ENCODE data around the gene ASIC1. TPM values are rescaled to one million over a fixed set of nuclear protein-coding genes. Genes with fewer than 3 reads are reported as not detected.
"Not testable (repeated sequence)": the region's sequence is repeated elsewhere in the genome, so short reads cannot be mapped to it uniquely, and the experiment has no call there.

ASIC1 gene
- total RNA-seq, 1 donor from 2014 or later, result 4.5 TPM

DNA sequence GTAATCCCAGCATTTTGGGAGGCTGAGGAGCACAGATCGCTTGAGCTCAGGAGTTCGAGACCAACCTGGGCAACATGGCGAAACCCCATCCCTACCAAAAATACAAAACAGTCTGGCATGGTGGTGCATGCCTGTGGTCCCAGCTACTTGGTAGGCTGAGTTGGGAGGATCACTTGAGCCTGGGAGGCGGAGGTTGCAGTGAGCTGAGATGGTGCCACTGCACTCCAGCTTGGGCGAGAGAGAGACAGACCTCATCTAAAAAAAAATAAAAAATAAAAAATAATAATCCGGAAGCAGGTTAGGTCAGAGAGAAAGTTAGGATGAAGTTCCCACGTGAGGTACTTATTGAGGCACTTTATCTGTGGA lies 27.0 kb downstream of the ASIC1 start:
- DNase-seq (ENCODE audit: low read depth), result not testable (repeated sequence)

DNA sequence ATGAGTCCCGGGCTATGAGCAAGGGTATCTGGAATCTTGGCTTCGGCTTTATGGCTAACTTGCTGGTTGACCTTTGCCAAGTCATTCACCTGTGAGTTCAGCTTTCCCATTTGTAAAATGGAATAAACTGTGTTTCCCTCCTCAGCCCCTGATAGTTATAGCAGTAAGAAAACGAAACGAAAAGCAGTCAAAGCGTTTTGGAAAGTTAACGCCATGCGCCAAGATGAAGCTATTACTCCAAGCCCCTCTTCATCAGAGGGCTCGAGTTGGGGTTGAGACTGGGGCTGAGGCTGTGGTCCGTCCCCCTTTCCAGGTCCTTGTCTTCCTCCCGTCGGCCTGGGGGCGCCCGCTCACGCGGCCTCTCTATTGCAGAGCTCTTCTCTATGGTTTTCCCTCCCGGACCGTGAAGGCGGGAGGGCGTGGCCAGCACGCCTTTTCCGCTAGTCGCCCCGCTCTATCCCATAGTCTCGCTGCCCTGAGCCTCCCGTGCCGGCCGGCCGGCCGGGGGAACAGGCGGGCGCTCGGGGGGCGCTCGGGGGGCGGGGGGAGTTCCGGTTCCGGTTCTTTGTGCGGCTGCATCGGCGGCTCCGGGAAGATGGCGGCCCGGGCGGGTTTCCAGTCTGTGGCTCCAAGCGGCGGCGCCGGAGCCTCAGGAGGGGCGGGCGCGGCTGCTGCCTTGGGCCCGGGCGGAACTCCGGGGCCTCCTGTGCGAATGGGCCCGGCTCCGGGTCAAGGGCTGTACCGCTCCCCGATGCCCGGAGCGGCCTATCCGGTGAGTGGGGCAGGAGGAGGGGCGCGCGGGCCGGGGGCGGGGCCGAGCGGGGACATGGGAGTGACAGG lies 27.6 kb downstream of the ASIC1 start, which contains the start of gene SMARCD1:
Gene SMARCD1 (plus strand): TSS at position 568 of the 840 bp plus-strand sequence. CDS start 28 bp downstream, at position 596.
- peak; percentile 94 for DNase-seq (ENCODE audit: low read depth)

DNA sequence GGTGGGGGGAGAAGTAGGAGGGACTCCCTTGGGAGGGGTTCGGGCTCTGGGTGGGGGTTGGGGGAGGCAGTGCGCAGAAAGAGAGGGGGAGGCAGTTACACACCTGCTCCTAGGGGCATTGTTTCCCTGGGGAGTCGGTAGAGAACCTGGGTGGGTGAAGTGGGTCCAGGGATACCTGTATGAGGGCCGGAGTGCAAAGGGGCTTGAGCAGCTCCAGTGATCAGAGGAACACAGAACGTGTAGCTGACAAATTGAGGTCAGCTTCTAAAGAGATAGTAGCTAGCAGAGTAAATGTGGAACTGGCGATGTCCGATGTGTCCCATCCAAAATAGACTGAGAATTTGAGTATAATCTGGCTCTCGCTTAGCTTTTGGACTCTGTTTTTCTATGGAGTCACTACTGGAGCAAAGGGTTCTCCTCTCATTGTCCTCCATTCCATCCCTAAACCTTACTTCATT lies 28.2 kb downstream of the ASIC1 start:
- no peak for DNase-seq (ENCODE audit: low read depth)

DNA sequence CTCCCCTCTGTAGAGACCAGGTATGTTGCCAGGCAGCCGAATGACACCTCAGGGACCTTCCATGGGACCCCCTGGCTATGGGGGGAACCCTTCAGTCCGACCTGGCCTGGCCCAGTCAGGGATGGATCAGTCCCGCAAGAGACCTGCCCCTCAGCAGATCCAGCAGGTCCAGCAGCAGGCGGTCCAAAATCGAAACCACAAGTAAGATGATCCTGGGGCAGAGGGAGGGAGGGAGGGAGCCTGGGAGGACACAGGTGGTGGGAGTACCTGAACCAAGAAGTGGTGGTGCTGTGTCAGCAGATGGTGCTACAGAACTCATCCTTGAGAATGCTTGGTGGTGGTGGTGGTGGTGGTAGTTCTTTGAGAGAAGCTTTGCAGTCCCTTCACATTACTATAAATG lies 28.8 kb downstream of the ASIC1 start:
- DNase-seq (ENCODE audit: low read depth), result no peak

DNA sequence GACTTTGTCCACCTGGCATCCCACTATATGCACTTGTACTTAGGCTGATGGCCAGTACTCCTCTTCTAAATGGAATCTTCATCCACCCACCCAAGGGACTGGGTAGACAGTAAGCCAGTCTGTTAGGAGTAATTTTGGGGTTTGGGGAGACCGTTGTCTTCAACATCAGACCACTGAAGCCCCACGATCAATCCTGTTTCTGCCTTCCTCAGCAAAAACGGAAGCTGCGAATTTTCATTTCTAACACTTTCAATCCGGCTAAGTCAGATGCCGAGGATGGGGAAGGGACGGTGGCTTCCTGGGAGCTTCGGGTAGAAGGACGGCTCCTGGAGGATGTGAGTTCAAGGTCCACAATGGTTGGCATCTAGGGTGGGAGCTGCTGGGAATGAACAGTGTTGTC lies 29.8 kb downstream of the ASIC1 start:
- no peak for DNase-seq (ENCODE audit: low read depth)

DNA sequence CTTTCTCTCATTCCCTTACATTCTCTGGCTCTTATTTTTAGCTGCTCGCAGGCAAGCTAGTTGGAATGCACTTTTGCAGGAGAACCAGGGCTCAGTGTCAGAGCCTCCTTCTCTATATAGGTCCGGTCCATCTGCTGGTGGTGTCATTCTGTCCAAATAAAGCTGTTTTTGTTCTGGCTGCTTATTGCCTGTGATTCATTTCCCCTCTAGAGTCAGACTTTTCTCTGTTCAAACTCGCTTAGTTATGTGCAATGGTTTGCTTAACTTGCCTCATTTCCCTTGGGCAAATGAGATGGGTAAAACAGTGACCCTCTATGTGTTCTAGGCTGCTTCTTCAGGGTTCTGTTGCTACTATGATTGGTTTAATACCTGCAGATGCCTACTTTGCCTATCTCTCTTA lies 30.6 kb downstream of the ASIC1 start:
- DNase-seq (ENCODE audit: low read depth), result no peak

DNA sequence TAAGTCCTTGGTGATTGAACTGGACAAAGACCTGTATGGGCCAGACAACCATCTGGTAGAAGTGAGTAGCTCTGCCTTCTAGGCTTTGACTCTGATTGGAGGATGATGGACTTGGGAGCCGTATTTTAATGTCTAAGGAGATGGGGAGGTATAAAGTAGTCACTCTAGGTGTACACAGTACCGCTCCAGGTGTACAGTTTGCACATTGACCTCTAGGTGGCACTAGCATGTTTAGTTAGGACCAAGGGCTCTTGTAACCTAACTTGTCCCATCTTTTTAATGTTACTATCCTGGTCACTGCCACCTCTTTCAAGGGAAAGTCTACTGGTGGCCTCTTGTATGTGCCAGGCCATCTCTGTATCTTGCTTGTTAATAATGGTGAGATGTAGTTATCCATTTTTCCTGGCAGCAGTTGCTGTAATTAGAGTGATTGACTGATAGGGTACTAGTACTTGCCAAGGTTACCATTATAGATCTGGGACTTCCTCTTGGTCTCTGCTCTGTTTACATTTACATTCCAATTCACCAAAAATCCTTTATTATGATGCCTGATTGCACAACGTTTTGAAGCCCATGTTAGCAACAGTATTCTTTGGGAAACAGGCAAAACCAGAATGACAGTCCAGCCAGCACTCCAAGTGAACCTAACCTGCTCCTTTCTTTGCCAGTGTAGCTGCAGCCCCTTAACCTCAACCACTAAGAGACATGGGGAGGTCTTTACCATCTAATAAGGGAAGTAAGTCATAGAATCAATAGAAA lies 31.4 kb downstream of the ASIC1 start:
- peak; percentile 50 for DNase-seq (ENCODE audit: low read depth)

DNA sequence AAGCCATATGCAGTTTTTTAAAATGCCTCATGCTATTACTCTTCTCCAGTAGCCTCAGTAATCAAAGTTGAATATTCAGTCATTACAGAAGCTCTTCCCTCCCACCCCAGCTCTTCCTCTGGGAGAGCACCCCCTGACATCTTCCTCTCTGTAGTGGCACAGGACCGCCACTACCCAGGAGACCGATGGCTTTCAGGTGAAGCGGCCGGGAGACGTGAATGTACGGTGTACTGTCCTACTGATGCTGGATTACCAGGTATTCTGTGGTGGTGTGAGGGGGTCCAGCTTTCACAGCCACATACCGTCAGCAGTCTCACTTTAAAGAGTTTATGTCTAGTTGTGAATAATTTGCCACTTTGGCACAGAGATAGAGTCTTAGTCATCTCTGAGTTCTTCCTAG lies 32.3 kb downstream of the ASIC1 start:
- no peak for DNase-seq (ENCODE audit: low read depth)

DNA sequence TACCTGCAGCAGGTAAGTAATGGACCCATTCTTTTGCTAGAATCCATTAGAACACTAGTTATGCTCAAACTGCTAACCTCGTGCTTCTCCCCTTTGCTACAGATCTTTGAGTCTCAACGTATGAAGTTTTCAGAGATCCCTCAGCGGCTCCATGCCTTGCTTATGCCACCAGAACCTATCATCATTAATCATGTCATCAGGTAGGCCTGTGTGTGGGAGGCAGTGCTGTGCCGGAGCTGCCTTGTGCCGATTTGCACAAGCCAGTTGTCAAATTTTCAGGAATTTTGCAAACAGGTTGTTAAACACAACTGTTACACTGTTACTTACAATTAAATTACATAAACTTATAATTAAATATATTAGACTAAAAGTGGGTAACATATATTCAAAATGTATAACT lies 33.0 kb downstream of the ASIC1 start:
- DNase-seq (ENCODE audit: low read depth), result no peak

DNA sequence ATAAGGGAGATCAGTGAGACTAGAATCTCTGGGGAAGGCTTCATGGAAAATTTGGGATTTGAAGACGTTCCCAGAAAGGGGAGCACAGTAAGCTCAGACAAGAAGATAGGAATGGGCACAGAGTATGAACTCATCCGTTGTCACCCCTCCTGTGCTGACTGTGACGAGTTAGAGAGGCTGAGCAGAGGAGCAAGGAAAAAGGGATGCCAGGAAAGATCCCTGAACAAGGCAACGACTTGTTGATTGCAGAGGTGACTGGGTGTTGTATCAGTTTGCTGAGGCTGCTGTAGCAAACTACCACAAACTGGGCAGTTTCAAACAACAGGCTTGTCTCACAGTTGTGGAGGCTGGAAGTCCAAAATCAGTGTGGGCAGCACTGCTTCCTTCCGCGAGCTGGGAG lies 40.6 kb downstream of the ASIC1 start:
- DNase-seq (ENCODE audit: low read depth), result no peak

DNA sequence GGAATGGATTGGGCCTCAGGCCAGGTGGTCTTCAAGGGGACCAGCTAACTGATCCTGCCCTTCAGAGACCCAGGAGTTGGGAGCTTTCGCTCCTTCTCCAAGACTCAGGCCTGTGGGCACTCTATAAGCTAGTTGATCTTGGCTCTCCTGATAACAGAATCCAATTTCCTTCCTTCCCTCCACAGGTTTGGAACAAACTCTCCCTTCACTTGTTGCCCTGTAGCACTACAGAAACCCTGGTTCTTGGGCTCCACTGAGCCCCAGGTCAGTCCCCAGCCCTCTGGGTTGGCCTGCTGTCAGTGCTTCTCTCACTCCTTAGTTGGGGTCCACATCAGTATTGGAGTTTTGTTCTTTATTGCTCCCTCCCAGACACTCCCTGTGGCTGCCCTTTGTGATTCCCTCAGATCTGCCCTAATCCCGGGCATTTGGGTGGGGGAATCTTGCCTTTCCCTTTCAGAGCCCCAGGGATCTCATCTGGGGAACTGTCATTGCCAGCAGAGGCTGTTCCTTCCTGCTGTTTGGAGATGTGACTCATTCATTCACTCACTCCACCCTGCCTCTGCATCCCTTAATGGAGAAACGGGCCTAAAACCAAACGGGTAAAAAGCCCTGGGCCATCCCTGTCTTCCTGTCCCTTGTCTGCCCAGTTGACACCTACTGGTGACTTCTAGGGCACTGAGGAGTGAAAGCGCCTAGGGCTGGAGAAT lies 42.1 kb downstream of the ASIC1 start:
- no peak for DNase-seq (ENCODE audit: low read depth)

DNA sequence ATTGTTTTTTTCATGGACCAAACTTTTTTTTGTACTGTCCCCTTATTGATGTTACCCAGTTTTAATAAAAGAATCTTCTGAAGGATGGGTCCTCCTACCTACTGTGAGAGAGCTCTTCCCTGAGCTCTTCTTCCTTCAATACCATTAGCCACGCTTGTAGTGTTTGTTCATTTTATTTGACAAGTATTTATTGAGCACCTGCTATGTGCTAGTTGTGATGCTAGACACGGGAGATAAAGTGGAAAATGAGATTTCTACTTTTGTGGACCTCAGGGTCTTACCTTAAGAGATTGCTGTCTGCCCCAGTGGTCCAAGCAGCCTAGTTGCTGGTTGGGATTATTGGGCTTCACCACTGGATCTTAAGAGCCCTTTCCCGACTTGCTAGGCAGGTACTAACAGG lies 43.2 kb downstream of the ASIC1 start:
- no peak for DNase-seq (ENCODE audit: low read depth)

DNA sequence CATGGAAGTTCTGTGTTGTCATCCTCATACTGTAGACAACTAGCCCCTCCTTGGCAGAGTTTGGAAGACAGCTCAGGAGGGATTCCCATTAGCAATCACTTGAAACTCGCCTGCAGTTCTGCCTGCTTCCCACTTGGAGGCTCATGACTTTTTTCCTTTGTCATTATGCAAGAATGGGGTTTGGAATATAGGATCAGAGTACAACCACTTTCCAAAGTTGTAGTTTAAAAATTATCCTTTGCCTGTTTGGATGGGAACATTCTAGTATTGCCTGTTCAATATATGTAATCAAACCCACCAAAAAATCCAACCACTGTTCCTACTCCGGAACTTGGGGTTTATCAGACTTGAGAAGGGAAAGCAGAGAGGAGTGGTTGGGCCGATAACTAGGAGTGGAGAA lies 44.3 kb downstream of the ASIC1 start:
- peak; percentile 42 for DNase-seq (ENCODE audit: low read depth)

DNA sequence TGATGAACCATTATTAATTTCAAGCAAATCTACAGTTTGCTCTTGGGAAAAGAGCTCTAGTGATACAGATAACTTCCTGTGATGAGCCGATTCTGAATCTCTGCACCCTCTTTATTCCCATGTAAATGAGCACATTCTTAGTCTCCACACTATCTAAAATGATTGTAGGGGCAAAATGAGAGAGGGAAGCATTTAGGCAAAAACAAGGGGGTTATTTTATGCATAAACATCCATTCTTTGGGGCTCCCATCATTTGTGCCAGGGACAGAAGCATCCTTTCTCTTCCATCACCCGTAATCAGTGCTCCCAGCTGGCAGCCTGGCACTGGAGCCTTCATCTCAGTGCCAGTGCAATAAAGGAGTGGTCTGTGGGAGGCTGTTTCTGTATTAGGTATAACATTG lies 44.7 kb downstream of the ASIC1 start:
- no peak for DNase-seq (ENCODE audit: low read depth)

DNA sequence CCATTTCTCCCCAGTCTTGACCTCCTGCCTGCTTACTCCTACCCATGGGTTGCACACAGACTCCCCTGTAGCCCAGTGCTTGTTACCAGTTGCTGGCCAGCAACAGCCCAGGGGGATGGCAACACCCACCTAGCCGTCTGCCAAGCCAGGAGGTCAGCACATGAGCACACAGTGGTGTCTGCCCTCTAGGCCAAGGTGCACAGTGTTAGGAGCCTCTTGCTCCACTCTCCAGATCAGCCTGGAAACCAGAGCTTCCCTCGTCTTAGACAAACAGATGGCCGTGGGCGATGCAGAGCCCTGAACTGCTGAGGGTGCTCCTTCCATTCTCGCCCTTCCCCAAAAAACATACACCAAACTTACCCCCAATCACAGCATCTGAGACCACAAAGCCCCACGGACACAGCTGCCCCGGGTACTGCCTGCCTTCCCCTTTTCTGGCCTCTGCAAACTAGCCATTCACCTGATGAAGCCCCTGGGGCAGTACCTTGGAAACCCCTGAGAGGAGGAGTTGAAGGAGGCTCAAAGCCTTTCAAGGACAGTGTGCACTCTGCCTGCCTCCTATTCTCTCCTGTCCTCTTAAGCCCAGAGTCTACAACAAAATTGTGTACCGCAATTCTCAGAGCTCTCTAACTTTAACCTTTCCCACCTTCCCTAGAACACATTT lies 45.4 kb downstream of the ASIC1 start:
- no peak for DNase-seq (ENCODE audit: low read depth)

DNA sequence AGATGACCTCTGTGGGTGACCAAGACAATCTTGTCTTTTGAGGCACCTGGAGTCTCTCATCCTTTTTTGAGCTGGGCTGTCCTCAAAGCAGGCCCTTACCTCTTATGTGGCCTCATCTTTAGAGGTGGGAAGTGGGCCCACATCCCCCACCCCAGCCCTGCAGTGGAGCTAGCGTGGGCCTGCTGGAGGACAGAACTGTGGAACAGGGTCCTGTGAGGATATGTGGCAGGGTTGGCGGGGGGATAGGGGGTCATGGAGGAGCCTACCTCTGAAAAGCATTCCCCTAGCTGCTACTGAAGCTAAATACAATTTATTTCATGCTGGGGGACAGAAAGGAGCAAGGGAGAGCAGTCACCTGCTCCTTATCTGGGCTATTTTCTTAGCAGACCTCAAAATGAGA lies 46.0 kb downstream of the ASIC1 start:
- no peak for DNase-seq (ENCODE audit: low read depth)

DNA sequence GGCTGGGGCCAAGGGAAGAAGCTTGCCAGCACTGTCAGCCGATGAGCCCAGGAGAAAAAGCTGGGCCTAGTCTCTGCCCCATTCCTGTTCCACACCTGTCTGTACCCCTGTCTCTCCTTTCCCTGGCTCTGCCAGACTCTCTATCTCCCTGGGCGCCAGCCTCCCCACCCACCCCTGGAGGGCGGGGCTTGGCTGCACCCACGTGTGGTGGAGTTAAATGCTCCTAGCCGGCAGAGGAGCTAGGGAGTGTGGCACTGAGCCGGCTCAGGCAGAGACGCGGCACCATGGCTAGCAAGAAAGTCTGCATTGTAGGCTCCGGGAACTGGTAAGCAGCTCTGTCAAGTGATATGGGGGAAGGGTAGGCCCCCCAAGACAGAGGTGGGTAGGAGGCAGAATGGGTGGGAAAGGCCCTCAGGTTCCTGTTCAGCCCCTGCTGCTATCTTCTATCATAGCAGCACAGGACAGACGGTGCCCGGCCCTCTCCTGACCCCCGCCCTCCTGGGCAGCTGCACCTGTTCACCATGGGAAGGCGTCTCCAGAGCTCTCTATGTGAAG lies 46.4 kb downstream of the ASIC1 start, which contains the start of gene GPD1:
Gene GPD1 (plus strand): TSS at position 242 of the 555 bp plus-strand sequence. CDS start 43 bp downstream, at position 285.
- peak; percentile 78 for DNase-seq (ENCODE audit: low read depth)

DNA sequence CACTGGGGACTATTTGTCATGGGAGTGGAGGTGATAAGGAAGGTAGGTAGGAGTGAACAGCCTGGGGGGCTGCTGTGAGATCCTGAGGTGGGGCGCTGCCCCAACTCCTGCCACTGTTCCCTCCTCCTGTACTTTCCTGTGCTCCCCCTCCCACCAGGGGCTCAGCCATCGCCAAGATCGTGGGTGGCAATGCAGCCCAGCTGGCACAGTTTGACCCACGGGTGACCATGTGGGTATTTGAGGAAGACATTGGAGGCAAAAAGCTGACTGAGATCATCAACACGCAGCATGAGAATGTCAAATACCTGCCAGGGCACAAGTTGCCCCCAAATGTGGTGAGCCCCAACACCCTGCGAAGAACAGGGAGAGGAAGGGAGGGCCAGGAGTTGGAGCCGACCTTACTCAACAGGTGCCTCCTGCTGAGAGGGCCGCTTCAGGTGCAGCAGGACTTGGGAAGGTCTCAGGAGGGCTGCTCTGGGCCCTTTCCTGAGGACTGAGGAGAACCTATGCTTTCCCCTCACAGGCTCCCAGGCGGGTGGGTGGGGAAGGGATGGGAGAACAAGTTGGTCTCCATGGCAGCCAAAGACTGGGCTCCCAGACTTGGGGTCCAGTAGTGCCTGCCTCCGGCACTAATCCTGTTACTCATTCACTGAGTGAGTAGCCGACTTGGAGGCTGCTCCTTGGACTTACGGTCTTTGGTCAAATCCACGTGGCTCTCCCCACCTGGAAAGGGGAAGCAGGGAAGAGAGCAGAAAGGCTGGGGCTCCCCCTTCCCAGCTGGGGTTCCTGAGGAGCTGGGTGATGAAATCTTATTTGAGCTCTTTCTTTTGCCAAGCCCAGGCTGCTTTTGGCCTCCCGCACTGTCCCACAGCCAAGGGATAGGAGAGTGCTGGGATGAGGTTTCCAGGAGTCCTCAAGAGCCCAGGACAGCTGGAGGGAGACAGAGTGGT lies 47.3 kb downstream of the ASIC1 start:
- peak; percentile 66 for DNase-seq (ENCODE audit: low read depth)

DNA sequence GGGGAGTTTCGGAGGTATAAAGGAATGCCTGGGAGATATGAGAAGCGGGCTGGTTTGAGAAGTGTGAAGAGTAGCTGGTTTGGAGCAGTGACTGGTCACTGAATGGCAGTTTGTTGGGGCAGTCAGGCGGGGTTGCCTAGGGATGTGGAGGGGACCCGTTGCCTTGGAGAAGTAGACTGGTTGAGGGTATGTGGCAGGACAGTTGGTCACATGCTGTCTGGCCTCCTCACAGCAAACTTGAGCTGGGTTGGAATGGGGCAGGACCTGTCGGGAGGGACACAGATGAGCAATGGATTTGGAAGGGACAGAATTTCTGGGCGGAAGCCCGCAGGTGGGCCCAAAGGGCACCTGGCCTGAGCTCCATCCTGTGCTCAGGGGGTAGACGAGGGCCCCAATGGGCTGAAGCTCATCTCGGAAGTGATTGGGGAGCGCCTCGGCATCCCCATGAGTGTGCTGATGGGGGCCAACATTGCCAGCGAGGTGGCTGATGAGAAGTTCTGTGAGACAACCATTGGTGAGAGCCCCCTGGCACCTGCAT lies 48.6 kb downstream of the ASIC1 start:
- no peak for DNase-seq (ENCODE audit: low read depth)

Measured in myocyte (in vitro differentiated cells).